ENCODE data around the gene CRTC1.
A peak's percentile ranks its signal among the peaks of the same experiment; 100 is the strongest.

The CRTC1 gene

DNA sequence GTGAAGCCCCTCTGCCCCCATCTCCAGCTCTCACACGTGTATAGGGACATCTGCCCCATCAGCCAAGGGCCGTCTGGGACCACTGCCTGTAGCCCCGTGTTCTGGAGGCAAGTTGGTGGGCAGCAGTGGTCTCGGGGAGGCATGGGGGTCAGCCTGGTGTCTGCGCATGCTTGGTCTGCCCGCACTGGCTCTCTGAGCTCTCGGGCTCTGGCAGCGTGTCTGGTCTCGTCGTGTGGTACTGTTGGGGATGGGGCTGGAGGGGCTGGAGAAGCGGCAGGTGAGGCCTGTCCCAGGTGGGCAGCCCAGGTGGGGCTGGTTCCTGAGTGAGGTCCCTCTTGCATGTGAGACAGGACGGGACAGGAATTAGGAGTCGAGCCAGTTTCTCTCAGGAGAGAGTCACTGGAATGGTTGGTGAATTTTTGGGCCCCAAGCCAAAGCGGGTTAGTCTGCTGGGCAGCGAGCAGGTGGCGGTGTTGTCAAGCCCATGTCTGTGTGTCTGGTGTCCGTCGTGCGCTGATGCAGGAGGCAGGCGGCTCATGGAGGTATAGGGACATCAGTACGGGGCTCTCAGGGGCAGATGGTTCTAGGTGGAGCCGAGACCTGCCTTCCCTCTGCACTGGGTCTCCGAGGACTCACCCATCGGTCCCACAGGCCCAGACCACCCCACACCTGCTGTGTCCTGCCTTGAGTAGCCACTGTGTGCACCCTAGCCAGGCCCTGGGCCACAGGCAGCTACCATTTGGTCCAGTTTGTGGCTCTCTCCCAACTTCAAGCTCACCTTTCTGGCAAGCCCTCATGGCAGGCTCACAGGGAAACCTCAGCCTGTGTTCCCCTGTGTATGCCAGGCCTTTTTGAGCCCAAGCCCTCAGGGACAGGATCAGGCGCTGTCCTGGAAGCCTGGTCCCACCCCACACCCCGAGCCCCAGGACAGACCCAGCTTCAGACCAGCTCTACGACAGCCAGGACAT lies 89.4 kb downstream of the CRTC1 start:
- DNase-seq, result no peak

DNA sequence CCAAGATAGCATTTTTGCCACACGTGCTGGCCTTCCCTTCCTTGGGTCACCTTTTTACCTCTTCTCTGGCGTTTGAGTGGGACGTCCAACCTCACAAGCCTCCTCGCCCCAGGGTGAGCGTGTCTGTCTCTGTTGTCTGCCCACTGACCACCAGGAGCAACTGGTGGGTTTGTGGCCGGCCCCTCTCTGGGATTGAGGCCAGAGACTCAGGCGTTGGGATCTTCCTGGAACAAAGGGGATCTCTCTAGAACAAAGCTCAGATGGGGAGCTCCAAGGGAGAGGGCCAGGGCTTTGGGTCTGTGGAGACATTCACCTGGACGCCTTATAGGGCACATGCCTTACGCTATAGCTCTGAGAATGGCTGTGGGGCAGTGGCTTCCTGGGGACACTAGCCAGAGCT lies 90.2 kb downstream of the CRTC1 start:
- no peak for DNase-seq

DNA sequence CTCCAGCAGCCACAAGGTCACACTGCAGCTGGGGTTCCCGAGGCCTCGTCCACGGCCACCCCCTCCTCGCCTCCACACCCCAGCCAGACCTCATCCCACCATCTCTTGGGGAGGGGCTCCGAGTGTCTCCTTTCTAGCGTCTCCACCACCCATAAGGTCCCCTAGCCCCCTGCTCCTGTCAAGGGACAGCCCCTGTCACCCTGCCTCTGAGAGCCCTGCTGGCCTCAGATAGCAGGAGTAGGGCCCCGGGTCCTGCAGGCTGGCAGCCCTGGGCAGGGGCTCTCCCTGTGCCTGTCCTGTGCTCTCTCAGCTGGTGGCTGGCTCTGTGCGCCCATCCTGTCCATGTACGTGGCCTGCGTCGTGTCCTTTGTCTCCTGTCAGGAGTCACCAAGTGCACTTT lies 90.6 kb downstream of the CRTC1 start:
- no peak for DNase-seq

DNA sequence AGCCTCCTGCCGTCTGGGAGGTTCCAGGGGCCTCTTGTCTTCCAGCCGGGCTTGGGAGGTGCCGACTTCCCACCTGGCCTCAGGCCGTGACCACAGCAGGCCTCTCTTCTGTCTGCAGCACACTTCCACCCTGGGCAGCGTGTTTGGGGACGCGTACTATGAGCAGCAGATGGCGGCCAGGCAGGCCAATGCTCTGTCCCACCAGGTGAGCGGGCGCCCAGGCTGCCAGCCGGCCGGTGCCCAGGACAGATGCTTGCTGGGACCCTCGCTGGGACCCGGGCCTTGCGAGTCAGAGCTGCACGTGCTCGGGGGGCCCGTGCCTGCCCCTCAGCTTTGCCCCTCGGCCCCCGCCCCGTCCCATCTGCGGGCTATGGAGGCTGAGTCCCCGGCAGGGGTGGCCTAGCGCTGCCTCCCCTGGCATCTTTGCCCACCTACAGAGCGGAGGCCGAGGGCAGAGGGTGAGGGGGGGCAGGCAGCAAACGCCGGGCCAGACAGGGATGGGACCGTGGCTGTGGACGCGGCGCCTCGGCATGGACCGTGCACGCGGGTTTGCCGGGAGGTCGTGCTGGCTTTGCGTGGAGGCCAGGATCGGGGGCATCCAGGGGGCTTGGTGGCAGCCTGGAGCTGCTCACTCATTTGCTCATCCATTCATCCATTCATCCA lies 91.4 kb downstream of the CRTC1 start:
- DNase-seq, result no peak

DNA sequence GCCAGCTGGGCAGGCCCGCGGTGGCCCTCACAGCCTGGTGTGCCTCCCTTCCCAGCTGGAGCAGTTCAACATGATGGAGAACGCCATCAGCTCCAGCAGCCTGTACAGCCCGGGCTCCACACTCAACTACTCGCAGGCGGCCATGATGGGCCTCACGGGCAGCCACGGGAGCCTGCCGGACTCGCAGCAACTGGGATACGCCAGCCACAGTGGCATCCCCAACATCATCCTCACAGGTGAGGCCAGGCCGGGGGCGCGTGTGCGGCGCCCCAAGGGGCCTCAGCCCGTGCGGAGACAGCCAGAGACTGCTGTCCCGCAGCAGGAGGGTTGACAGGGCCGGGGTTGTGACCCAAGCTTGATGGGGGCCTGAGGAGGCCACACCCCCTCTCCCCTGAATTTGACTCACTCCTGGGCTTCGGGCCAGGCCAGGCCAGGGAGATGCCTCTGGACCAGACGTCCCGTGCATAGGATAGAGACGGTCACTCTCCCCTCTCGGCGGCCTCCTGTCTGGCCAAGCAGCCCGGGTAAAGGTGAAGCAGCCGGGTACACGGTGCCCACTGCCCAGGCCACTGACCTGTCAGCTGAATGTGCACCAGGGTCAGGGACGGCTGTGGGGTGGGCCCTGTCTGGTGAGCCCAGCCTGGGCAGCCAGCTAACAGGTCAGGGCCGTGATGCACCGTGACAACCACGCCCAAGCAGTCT lies 92.3 kb downstream of the CRTC1 start:
- no peak for DNase-seq

DNA sequence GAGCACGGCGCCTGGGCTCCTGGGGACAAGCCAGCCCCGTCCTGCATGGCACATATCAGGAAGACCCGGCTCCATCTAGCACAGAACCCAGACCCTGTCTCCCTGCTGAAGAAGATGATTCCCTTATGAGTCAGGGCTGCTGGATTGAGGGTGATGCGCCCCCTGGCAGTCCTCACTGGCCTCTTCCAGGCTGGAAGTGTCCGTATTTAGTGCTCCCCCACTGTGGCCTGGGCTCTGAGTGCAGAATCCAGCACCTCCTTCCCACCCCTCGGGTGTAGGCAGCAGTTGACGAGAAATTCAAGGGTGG lies 92.8 kb downstream of the CRTC1 start:
- no peak for DNase-seq

DNA sequence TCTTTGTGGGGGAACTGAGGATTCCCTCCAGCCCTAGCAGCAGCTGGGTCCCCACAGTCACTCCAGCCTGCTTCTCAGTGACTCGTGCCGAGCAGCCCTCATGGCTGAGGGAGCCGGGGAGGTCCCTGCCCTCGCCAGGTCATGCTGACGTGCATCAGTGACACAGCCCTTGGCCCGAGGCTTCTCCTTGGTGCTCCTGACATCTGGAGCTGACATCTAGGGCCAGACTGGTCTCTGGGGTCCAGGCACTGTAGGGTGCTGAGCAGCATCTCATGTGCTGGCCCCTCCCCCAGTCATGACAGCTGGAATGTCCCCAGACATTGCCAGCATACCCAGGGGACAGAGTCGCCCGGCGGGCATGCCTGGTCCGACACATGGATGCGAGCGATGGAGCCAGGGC lies 93.3 kb downstream of the CRTC1 start:
- DNase-seq, result no peak

DNA sequence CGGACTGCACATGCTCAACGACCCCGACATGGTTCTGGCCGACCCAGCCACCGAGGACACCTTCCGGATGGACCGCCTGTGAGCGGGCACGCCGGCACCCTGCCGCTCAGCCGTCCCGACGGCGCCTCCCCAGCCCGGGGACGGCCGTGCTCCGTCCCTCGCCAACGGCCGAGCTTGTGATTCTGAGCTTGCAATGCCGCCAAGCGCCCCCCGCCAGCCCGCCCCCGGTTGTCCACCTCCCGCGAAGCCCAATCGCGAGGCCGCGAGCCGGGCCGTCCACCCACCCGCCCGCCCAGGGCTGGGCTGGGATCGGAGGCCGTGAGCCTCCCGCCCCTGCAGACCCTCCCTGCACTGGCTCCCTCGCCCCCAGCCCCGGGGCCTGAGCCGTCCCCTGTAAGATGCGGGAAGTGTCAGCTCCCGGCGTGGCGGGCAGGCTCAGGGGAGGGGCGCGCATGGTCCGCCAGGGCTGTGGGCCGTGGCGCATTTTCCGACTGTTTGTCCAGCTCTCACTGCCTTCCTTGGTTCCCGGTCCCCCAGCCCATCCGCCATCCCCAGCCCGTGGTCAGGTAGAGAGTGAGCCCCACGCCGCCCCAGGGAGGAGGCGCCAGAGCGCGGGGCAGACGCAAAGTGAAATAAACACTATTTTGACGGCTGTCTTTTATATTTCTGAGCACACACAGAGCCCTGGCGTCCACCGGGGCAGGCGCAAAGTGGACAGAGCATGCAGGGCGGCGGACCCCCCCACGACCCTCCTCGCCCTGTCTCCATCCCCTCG lies 94.0 kb downstream of the CRTC1 start:
- DNase-seq, result no peak

DNA sequence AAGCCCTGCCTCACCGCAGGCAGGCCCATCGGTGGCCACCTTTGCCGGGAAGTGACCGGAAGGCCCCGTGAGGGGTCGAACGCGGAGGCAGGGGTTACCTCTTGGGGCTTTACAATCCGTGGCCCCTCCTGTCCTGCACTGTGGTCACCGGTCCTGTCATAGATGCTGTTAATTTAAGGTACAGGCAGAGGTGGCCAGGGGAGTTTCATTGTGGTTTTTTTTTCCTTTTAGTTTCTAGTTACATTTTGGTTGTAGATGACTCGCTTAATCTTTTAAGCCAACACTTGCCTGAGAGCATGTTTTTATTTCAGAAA lies 94.6 kb downstream of the CRTC1 start:
- no peak for DNase-seq

DNA sequence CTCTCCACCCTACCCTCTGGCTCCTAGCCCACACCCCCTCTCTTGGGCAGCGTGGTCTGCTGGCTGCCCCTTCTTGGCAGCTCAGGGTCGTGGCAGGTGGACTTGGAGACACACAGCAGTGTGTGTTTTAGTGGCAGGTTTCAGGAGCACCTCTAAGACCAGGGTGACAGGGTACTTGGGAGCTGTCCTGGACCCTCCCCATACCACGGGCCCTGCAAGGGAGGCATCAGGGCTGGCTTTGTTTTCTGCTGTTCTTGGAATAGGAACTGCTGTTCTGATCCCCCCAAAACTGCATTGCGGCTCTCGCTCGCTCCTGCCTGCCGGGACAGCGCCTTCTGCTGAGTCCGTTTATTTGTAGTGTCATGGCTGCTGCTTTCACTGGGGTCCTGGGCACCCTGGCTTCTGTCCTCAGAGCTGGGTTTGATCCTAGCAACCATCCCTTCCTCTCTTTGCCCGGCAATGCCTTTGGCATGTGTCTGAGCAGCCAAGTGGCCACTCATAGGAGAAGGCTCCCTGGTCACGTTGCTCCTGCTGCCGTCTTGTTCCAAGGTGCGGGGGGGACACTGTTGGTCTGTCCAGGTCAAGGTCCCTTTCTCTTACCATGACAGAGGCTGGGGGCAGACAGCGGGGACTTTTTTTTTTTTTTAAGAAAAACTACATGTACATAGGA lies 95.5 kb downstream of the CRTC1 start:
- DNase-seq, result no peak

DNA sequence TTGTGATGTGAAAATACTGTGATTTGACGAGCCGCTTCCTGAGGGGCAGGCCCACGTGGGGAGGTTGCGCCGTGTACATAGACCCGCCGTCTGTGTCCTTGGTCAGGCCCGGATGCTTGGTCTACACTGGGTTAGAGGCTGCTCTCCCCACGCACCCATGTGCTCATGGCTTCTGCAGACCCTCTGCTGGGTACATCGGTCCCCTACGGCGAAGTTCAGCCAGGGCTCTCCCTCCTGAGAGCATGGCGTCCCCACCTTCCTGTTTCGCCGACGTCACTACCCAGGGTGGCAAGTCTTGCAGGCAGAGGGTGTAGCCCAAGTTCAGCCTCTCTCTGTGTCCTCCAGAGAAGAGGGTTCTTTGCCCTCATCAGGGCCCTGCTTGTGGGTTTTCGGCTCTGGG lies 96.6 kb downstream of the CRTC1 start:
- DNase-seq, result no peak

DNA sequence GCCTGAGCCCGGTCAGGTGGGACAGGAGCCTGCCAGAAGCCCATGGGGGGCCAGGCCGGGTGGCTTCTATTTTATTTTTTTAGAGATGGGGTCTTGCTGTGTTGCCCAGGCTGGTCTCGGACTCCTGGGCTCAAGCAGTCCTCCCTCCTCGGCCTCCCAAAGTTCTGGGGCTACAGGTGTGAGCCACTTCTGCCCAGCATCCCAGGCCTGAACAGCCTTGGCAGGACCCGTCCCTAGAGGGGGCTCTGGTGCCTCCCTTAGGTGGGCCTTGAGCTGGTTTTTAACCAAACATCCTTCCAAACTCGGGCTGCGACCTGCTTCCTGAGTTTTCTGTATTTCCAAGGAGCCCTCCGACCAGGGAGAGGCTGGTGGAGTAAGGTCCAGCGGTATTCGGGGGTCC lies 97.2 kb downstream of the CRTC1 start:
- DNase-seq, result no peak

DNA sequence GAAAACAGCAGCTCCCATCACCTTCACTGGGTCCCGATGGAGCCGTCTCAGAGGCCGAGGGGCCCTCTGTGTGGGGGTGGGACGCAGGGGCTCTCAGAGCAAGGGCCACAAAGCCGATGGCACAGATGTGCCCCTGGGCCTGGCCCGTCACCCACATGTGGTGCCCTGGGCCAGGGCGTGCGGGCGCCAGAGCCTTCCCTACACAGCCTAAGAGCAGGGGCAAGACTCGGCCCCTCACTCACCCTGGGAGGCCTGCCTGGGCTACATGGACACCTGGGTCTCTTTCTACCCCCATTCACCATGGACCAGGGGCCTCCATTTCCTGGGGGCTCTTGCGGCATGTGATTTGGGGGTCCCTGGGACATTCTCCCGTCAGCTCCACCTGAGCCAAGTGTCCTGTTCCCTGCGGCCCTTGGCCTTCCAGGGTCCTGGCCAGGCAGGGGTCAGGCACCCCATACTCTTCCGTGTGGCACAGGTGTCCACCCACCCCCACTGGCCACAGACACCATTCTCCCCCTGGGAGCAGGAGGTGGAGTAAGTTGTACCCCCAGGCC lies 97.6 kb downstream of the CRTC1 start:
- no peak for DNase-seq

DNA sequence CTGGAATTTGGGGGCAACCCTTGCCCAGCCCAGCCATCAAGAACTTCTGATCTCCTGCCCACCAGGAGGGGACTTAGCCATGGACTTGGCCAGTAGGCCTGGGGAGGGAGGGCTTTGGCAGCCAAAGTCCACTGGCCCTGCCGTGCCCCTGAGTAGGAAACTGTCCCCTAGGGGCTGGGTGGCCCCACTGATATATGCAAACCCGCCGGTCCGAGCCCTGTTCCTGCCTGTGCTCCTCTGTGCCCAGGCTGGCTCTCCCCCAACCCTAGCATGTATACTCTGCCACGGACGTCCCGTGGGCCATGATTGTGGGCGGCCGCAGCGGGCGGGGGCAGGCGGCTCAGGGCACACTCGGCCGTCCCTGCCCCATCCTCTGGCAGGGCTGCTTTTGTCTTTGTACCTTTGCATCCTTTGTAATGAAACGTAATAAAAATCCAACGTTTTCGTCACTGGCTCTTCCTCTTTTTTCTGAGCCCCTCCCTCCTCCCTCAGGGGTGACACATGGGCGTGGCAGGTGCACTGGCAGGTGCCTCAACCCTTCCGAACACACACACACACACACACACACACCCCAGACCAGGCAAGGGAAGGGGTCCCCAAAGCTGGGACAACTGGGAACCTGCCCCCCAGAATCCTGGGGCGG lies 98.5 kb downstream of the CRTC1 start:
- DNase-seq, result no peak

DNA sequence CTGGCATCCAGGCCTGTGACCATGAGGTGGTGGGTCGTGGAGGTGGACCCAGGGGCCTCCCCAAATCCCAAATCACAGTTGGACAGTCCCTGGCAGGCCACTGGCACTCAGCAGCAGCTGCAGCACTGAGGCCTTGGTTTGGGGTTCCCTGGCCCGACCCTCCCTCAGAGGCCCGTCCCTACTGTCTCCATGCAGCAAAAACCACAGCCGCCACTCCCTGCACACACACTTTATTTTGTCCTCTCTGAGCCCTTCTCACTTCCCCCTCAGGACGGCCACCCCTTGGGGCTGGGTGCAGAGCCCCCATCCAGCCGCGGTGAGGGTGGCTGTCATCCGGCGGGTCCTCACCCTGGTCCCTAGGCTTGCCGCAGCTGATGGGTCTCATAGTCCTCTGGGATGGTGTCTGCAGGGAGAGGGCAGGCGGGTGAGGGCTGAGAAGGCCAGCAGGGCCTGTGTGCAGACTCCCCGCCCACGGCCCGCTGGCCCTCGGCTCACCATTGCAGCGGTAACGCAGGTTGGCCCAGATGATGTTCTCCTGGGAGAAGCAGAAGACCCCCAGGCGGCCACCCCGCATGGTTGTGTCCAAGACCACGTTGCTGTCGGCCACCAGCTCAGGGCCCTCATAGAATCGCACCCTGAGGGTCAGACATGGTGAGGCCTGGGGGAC lies 99.2 kb downstream of the CRTC1 start:
- no peak for DNase-seq

DNA sequence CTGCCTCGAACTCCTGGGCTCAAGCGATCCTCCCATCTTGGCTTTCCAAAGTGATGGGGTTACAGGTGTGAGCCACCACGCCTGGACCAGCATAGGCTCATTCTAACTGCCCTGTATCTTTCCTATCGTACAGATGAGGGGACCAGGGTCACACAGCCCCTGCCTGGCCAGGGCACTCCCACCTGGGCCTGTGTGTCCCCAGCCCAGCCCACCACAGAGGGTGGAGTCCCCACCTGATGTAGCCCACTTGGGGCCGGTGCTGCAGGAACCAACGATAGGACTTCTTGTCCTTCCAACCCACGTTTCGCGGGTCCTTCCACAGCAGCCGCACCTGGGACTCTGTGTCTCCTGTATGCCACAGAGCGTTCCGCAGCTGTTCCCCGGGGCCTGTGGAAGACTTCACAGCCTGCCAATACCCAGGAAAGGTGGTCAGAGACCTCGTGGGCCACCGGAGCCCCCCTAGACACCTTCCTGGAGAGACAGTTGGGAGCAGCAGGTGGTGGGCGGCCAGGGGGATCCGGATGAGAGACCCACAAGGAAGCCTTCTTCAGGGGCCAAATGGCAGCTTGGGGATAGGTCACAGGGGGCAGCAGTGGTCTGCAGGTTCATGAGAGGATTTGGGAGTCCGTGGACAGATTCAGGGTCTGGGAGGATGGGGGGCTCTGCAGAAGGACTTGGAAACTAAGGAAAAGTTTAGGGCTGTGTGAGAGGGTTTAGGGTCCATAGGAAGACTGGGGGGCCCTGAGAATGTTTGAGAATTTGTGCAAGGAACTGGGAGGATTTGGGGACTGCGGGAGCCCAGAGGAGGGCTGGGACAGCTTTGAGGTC lies 100.7 kb downstream of the CRTC1 start:
- no peak for DNase-seq

DNA sequence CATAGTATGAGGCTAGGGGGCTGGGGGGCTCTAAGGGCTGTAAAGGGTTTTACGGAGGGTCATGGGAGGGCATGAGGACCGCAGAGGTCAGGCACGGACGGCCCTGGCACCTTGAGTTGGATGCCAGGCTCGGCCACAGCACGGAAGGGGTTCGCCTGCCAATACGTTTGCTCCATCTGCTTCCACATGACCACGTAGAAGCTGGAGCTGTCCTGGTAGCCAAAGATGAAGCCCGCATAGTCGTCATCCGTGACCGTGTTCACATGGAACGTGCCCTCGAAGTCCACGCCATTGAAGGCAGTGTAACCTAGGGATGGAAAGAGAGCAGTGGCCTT lies 101.3 kb downstream of the CRTC1 start:
- peak; percentile 80 for DNase-seq

DNA sequence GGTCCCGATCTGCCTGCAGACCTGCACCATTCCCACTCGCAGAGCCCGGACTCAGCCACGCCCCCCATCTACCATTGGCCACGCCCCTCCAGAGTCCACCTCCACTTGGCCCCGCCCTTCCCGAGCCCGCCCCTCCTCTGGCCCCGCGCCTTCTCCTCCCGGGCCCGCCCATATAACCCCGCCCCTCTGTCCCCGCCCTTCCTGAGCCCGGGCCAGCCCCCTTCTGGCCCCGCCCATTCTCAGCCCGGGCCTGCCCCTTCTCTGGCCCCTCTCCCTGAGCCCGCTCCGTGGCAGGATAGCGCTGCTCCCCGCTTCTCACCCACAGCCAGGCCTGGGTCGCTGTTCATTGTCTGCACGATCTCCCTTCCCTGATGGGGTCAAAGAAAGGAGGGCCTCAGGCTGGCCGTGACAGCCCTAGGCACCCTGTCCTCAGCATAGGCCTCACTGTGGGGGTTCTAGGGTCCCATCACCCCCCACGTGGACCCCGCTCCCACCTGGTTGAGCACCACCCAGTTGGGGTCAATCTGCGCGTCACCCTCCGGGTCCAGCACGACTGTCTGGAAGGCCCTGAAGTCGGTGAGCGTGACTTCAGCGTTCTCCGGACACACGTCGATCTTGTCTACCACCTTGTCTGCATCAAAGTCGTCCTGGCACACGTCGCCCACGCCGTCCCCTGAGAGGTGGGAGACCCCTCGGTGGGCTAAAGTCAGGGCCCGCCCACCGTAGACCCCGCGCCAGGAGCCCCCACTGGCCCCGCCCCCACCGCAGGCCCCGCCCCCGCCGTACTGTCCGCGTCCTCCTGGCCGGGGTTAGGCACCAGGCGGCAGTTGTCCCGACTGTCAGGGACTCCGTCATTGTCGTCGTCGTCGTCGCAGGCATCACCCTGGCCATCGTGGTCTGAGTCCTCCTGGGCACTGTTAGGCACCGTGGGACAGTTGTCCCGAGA lies 102.0 kb downstream of the CRTC1 start:
- peak; percentile 90 for DNase-seq

Measured in DMS53 (cell line).